GM23248 (cell line): ENCODE data around the gene STAM.

Experiments used
- EZH2 ChIP-seq: fragments of 200-600 bp; sonication (generic); IDR thresholded peaks from 2 replicates; pipeline ENCODE4 v1.6.1; 2018; ENCODE audit warnings: antibody characterized with exemption, mild to moderate bottlenecking; ENCODE audit not compliant: insufficient read depth, poor library complexity, severe bottlenecking
- EZH2phosphoT487 ChIP-seq: fragments of 200-600 bp; sonication (generic); IDR thresholded peaks from 2 replicates; pipeline ENCODE4 v1.6.1; 2018; ENCODE audit warnings: antibody characterized with exemption, moderate library complexity, mild to moderate bottlenecking, low read depth; ENCODE audit not compliant: insufficient read depth

DNA sequence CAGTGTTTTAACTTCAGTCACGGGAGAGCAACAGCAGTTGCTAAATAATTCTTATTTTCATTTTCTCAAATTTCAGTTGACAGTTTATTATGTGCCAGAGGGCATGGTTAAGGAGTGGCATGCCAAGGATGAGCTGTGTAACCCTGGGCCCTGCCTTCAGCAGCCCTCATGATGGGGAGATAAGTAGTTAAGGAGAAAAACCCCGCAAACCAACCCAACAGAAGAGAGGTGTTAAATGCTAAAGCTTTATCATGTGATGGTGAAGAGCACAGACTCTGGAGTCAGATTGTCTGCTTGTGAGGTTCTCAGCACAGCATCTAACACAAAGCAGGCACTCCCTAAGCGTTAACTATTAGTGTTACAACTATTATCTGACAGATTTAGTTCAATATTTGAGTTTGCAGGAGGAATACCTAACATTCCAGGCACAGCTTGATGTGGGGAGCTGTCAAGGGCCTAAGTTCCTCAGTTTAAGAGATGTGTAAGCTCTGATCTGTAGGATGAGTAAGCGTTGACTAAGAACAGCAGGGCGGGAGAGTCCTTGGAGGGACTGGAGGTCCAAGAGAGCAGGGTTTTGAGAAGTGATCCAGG is 29.6 kb downstream of the STAM start:
- TF ChIP-seq EZH2phosphoT487 (no peak), EZH2 (no peak)
